K562 treated with DMSO at 1 percent for 48 hours (cell line): ENCODE results near the gene CHRNB2. TPM values are rescaled to one million over a fixed set of nuclear protein-coding genes. Genes with fewer than 3 reads are reported as not detected.

Experiments used
- total RNA-seq: library from RNA; unstranded; fragments of 300-600 nt; gene quantifications from 2 replicates; pipeline ENCODE4 v1.2.3, GENCODE V29; 2022; ENCODE audit warnings: low replicate concordance; ENCODE audit errors: extremely low read depth

Gene CHRNB2, protein sequence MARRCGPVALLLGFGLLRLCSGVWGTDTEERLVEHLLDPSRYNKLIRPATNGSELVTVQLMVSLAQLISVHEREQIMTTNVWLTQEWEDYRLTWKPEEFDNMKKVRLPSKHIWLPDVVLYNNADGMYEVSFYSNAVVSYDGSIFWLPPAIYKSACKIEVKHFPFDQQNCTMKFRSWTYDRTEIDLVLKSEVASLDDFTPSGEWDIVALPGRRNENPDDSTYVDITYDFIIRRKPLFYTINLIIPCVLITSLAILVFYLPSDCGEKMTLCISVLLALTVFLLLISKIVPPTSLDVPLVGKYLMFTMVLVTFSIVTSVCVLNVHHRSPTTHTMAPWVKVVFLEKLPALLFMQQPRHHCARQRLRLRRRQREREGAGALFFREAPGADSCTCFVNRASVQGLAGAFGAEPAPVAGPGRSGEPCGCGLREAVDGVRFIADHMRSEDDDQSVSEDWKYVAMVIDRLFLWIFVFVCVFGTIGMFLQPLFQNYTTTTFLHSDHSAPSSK
- not detected in 2 replicates for total RNA-seq

DNA sequence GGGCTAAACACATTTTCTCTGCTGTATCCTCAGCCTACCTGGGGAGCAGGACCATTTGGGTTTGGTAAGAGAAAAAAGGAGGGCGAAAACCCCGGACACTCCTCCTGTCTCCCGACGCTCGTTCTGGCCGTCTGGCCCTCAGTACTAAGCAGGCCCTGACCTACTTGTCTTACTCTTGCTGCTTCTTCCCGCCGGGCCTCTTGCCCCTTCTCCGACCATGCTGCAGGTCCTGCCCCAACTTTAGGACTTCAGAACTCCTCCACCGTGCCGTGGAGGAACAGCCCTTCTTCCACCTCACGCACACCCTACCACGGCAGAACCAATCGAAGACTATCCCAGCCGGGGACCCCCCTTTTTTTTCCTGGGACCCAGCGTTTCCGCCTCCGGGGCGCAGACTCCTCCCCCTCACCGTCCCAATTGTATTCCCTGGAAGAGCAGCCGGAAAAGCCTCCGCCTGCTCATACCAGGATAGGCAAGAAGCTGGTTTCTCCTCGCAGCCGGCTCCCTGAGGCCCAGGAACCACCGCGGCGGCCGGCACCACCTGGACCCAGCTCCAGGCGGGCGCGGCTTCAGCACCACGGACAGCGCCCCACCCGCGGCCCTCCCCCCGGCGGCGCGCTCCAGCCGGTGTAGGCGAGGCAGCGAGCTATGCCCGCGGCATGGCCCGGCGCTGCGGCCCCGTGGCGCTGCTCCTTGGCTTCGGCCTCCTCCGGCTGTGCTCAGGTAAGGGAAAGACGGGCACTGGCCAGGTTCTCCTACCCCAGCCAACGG is at the start of gene CHRNB2:
Gene CHRNB2, plus strand, starts transcription at position 393 of the 771 bp plus-strand sequence. Its CDS starts 267 bp downstream, at position 660.

DNA sequence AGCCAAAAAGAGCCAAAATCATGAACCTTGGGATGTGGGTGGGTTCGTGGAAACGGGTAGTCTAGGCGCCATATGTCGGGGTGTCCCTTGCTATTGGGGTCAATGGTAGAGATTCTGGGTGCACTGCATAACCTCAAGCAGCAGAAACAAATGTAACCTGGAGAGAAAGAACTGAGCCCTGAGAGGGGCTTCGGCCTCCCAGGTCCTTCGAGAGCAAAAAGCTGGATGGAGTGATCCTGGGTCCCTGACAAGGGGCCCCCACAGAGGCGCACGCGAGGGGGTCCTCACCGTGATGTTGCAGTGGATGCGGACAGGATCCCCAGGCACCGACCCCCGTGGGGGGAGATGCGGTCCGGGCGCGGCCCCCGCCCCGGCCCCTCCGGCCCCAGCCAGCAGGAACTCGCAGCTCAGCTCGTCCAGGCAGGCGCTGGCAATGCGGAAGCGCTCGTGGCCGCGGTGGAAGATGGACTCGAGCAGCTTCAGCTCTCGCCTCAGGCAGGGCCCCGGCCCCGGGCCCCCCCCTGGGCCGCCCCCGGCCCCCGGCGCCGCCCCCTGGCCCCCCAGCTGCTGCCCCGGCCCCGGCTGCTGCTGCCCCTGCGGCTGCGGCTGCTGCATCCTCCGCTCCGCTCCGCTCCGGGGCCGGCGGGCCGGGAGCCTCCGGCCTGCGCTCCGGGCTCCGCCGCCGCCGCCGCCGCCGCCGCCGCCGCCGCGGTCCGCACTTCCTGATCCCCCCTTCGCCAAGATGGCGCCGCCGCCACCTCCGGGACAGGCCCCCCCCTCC is 9.4 kb upstream of the CHRNB2 start, which contains the start of gene UBE2Q1:
Gene UBE2Q1, minus strand, starts transcription at position 724 of the 781 bp plus-strand sequence. Its CDS starts 109 bp downstream, at position 615.

DNA sequence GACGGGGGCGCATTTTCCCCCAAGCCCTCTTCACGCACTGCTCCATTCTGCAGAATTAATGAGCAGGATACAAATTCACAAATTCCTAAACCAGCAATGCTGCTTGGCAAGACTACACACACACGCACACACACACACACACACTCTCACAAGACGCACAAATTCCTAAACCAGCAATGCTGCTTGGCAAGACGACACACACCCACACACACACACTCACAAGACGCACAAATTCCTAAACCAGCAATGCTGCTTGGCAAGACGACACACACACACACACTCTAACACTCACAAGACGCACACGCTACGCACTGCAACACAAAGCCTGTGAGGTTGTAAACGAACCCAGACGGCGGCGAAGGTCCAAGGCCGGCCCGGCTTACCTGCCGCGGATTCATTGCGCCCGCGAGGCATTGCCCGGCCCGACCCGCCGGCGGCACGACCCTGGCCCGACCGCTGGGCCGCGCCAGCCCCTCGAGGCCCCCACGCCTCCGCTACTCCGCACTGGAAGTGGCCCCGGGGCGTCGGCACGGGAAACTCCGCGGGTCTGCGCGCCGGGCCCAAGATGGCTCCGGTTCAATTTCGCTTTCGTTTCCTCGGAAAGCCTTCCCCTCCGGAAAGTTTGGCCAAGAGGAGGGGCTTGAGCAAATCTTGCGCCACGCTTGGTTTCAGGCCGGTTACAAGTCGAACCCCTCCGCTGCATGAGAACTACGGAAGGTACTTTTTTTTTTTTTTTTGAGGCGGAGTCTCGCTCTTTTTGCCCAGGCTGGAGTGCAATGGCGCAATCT is 40.2 kb downstream of the CHRNB2 start, which contains the start of gene ADAR:
Gene ADAR, minus strand, starts transcription at position 578 of the 788 bp plus-strand sequence. Its CDS starts 180 bp downstream, at position 398.

Other genes starting within 250 kb of the CHRNB2 start
- not detected in 2 replicates for gene AQP10, start 246.7 kb upstream of the CHRNB2 start, total RNA-seq
- not detected in 2 replicates for gene ATP8B2, start 242.3 kb upstream of the CHRNB2 start, total RNA-seq
- not detected in 2 replicates for gene IL6R, start 162.4 kb upstream of the CHRNB2 start, total RNA-seq
- not detected in 2 replicates for gene TDRD10, start 65.6 kb upstream of the CHRNB2 start, total RNA-seq
- gene SHE, start 65.4 kb upstream of the CHRNB2 start, total RNA-seq, result not detected in 2 replicates
- not detected in 2 replicates for gene UBE2Q1, start 9.1 kb upstream of the CHRNB2 start, total RNA-seq
- gene ADAR, start 40.4 kb downstream of the CHRNB2 start, total RNA-seq, result 166 TPM in 1 of 2 replicates, not detected in the other